PC-3 (cell line): ENCODE data around the gene BAHD1. TPM values are rescaled to one million over a fixed set of nuclear protein-coding genes. Genes with fewer than 3 reads are reported as not detected.

Experiments used
- ATAC-seq: fragments of 200-7000 bp; cut with Tn5 transposase; 2 replicates; pipeline ENCODE4 v1.9.1; 2020; ENCODE audit warnings: mild to moderate bottlenecking, moderate library complexity
- BruUV-seq: library from RNA; stranded (reverse); fragments of 400-500 nt; replicated peaks from 2 replicates; lab custom pipeline; 2021; lab: Mats Ljungman, UMichigan
- CTCF ChIA-PET: fragments of 300-600 bp; sonication (Branson Sonifier 250); formaldehyde crosslinking; loops from one replicate; lab custom pipeline; 2022; ENCODE audit warnings: antibody characterized with exemption; lab: Charles Lee
- POLR2A ChIA-PET: fragments of 300-600 bp; sonication (Branson Sonifier 250); formaldehyde crosslinking; loops from one replicate; lab custom pipeline; 2022; ENCODE audit warnings: antibody characterized with exemption; ENCODE audit not compliant: unreplicated experiment; lab: Charles Lee
- DNase-seq: peaks from one replicate; pipeline ENCODE4 v3.0.0-alpha.2; 2015
- H2AFZ ChIP-seq: fragments of 300-600 bp; sonication (generic); 2 replicates; pipeline ENCODE4 v1.6.0; 2016; ENCODE audit warnings: antibody characterized with exemption, low read length
- H3F3A ChIP-seq: fragments of 300-600 bp; sonication (generic); one replicate; pipeline ENCODE4 v1.6.0; 2017; ENCODE audit warnings: antibody characterized with exemption, low read length, control low read depth, mild to moderate bottlenecking; ENCODE audit not compliant: unreplicated experiment
- H3K27ac ChIP-seq: fragments of 300-600 bp; sonication (generic); 2 replicates; pipeline ENCODE4 v1.5.1; 2016; ENCODE audit warnings: mild to moderate bottlenecking, low read length
- H3K27me3 ChIP-seq: fragments of 300-600 bp; sonication (generic); 2 replicates; pipeline ENCODE4 v1.6.1; 2016; ENCODE audit warnings: low read length, mixed read lengths
- H3K36me3 ChIP-seq: fragments of 300-600 bp; sonication (generic); 2 replicates; pipeline ENCODE4 v1.6.1; 2016; ENCODE audit warnings: low read depth, mixed run types, low read length, mixed read lengths
- H3K4me1 ChIP-seq: fragments of 300-600 bp; sonication (generic); 2 replicates; pipeline ENCODE4 v1.5.1; 2016; ENCODE audit warnings: low read length; ENCODE audit not compliant: insufficient read depth
- H3K4me2 ChIP-seq: fragments of 300-600 bp; sonication (generic); 2 replicates; pipeline ENCODE4 v1.6.0; 2016; ENCODE audit warnings: low read length
- H3K4me3 ChIP-seq: fragments of 300-600 bp; sonication (generic); 2 replicates; pipeline ENCODE4 v1.5.1; 2016; ENCODE audit warnings: mild to moderate bottlenecking, low read length, mixed read lengths
- H3K79me2 ChIP-seq: fragments of 300-600 bp; sonication (generic); 2 replicates; pipeline ENCODE4 v1.6.1; 2017; ENCODE audit warnings: low read length, mixed read lengths
- H3K9ac ChIP-seq: fragments of 300-600 bp; sonication (generic); 2 replicates; pipeline ENCODE4 v1.6.0; 2016; ENCODE audit warnings: mild to moderate bottlenecking, low read length
- H3K9me2 ChIP-seq: fragments of 300-600 bp; sonication (generic); replicated peaks from 2 replicates; pipeline ENCODE4 v1.6.1; 2016; ENCODE audit warnings: mixed run types, low read length, mixed read lengths
- H3K9me3 ChIP-seq: fragments of 300-600 bp; sonication (generic); 2 replicates; pipeline ENCODE4 v1.6.1; 2016; ENCODE audit warnings: low read length, mixed read lengths
- H4K20me1 ChIP-seq: fragments of 300-600 bp; sonication (generic); 2 replicates; pipeline ENCODE4 v1.6.1; 2016; ENCODE audit warnings: low read length, mixed read lengths
- EZH2 ChIP-seq: fragments of 300-600 bp; sonication (generic); IDR thresholded peaks from one replicate; pipeline ENCODE4 v1.6.1; 2017; ENCODE audit warnings: antibody characterized with exemption, mild to moderate bottlenecking, low read length; ENCODE audit not compliant: unreplicated experiment
- EZH2phosphoT487 ChIP-seq: fragments of 300-600 bp; sonication (generic); IDR thresholded peaks from 2 replicates; pipeline ENCODE4 v1.6.1; 2018; ENCODE audit warnings: mild to moderate bottlenecking, antibody characterized with exemption, low read length, borderline replicate concordance
- intact Hi-C: fragments of 100-400 bp; cut with micrococcal nuclease; formaldehyde crosslinking; loops from 2 replicates; pipeline ENCODE4 v1.9.0; 2023
- total RNA-seq: library from RNA; depleted of rRNA; stranded (reverse); fragments of >200 nt; gene quantifications from 2 replicates; pipeline ENCODE4 v1.2.3, GENCODE V29; 2014
- TF ChIP-seq, protein P1 (sequence below): fragments of 300-600 bp; sonication (generic); conservative IDR thresholded peaks from 2 replicates; pipeline ENCODE4 v1.5.1; 2017; ENCODE audit warnings: antibody characterized with exemption, low read depth, mild to moderate bottlenecking, low read length

The BAHD1 gene
- total RNA-seq, 1 experiment from 2014 or later: 18.8 TPM

DNA sequence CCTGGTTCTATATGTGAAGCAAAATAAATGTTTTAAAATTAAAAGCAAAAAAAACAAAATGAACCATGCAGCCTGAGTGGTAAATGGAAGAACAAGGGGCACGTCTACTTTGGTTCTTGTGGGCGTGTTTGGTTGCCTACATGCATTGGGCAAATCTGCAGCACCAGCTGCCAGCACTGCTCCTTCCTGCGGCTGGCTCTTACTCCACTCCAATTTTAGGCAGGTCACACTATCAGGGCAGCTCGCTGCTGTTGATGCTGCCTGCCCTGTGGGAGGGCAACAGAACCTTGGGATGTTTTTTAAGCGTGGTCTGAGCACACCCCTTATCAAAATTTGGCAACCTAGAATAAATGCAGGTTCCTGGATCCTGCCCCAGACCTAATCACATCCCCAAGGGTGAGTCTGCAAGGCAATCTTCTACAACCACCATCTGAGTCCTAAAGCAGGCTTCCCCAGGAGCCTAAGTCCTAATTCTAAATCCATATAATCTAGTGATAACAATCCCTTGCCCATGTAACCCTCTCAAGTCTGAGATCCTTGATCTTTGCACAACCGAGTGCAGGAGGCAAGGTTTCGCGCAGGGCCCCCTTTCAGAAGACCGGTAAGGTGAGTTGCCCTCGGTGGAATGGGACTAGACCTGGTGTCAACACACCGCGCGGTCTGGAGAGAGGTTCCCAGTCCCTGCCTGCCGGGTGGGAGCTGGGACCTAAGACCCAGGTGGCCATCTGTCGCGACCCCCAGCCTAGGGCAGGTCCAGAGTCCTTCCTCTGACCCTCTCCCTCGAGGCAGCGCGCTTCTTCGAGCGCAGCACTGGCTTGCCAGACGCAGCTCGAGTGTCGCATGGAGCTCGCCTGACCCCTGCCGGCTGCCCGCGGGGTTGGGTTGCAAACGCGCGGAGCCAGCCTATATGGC lies 19.3 kb upstream of the BAHD1 start:
- H3K27me3 ChIP-seq: no peaks in the 10 kb centered on the region
- H3K9me3 ChIP-seq: no peaks in the 10 kb centered on the region
- no peaks in the 10 kb centered on the region for H4K20me1 ChIP-seq
- H3K36me3 ChIP-seq: 0 out of 2 replicates have a peak, but pooled peaks cover 2% of the 10 kb centered on the region
- peaks cover 9% of the 10 kb centered on the region for H3F3A ChIP-seq
- peak overlapping the region; percentile 36; the same call in 1 of the 2 replicates for H3K4me3 ChIP-seq
- H3K4me2 ChIP-seq: peak overlapping the region; percentile 65
- peak overlapping the region; percentile 15; the same call in 1 of the 2 replicates for H2AFZ ChIP-seq
- DNase-seq: peak; percentile 82
- no peak for TF ChIP-seq EZH2phosphoT487
- TF ChIP-seq, protein P1, sequence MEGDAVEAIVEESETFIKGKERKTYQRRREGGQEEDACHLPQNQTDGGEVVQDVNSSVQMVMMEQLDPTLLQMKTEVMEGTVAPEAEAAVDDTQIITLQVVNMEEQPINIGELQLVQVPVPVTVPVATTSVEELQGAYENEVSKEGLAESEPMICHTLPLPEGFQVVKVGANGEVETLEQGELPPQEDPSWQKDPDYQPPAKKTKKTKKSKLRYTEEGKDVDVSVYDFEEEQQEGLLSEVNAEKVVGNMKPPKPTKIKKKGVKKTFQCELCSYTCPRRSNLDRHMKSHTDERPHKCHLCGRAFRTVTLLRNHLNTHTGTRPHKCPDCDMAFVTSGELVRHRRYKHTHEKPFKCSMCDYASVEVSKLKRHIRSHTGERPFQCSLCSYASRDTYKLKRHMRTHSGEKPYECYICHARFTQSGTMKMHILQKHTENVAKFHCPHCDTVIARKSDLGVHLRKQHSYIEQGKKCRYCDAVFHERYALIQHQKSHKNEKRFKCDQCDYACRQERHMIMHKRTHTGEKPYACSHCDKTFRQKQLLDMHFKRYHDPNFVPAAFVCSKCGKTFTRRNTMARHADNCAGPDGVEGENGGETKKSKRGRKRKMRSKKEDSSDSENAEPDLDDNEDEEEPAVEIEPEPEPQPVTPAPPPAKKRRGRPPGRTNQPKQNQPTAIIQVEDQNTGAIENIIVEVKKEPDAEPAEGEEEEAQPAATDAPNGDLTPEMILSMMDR: peak; percentile 94
- TF ChIP-seq EZH2: no peak
- intact Hi-C loops: loop anchor here (1.0 kb wide), 4 partner anchors 53 to 142 kb away; no protein-coding TSS in a partner anchor
- peak; percentile 84 for ATAC-seq
- no peaks in the 10 kb centered on the region for H3K9me2 ChIP-seq
- BruUV-seq: no TSS peak
- peaks cover 23% of the 10 kb centered on the region for H3K4me1 ChIP-seq
- H3K27ac ChIP-seq: peak overlapping the region; percentile 31
- ChIA-PET CTCF (interaction anchor here (0.6 to 2.1 kb wide), 6 partner anchors 54 to 142 kb away, joined by 3 to 10 read pairs (median 4); no protein-coding TSS in a partner anchor), POLR2A (no interaction called here)
- no peak overlapping the region for H3K9ac ChIP-seq
- no peaks in the 10 kb centered on the region for H3K79me2 ChIP-seq

GRCh38 chr15:40424483-40425115 lies 16.2 kb upstream of the BAHD1 start:
- Histone ChIP-seq H3K9me3 (no peaks in the 10 kb centered on the region), H2AFZ (no peak overlapping the region), H3K4me2 (no peak overlapping the region), H3K4me3 (no peak overlapping the region), H4K20me1 (no peaks in the 10 kb centered on the region), H3K9ac (no peak overlapping the region), H3K79me2 (no peaks in the 10 kb centered on the region), H3K36me3 (no peaks in the 10 kb centered on the region), H3K27me3 (no peaks in the 10 kb centered on the region), H3K9me2 (no peaks in the 10 kb centered on the region), H3F3A (peaks cover 9% of the 10 kb centered on the region), H3K27ac (no peak overlapping the region), H3K4me1 (peaks cover 23% of the 10 kb centered on the region)
- no peak for TF ChIP-seq EZH2phosphoT487
- ChIA-PET POLR2A (interaction anchor here (0.5 kb wide), 2 partner anchors 16 to 42 kb away, joined by 3 to 4 read pairs; partner anchors contain the start of gene KNSTRN), CTCF (no interaction called here)
- ATAC-seq: no peak
- DNase-seq: no peak
- no TSS peak for BruUV-seq
- intact Hi-C loops: no loop called here

GRCh38 chr15:40425681-40426080 lies 15.1 kb upstream of the BAHD1 start:
- Histone ChIP-seq H3K79me2 (no peaks in the 10 kb centered on the region), H4K20me1 (no peaks in the 10 kb centered on the region), H3K4me3 (no peak overlapping the region), H3K9me3 (no peaks in the 10 kb centered on the region), H3K9ac (no peak overlapping the region), H3K27me3 (no peaks in the 10 kb centered on the region), H3K4me2 (no peak overlapping the region), H3K27ac (no peak overlapping the region), H3F3A (peaks cover under 1% of the 10 kb centered on the region), H3K36me3 (no peaks in the 10 kb centered on the region), H3K4me1 (peaks cover 14% of the 10 kb centered on the region), H3K9me2 (no peaks in the 10 kb centered on the region), H2AFZ (no peak overlapping the region)
- ATAC-seq (no peak), DNase-seq (no peak)
- intact Hi-C loops: no loop called here
- ChIA-PET CTCF (no interaction called here), POLR2A (no interaction called here)
- no peak for TF ChIP-seq EZH2phosphoT487
- TF ChIP-seq, protein P1: no peak
- TF ChIP-seq EZH2: no peak
- no TSS peak for BruUV-seq
